Measurements from ENCODE around the gene S100A12.

S100A12 gene

GRCh38 chr1:153360190-153360589, 15.2 kb downstream of the S100A12 start:
- Histone ChIP-seq H3K4me3 (no peak overlapping the region), H3K27ac (no peak overlapping the region)
- no peak for TF ChIP-seq CTCF (IDR thresholded peaks at IDR 0.05)
- DNase-seq (ENCODE audit: low spot score) = peak; percentile 52

- DNase-seq (ENCODE audit: low spot score) = peak; percentile 52
- TF ChIP-seq CTCF (IDR thresholded peaks at IDR 0.05) = no peak
- Histone ChIP-seq H3K4me3 (peak overlapping the region; percentile 45), H3K27ac (no peak overlapping the region)
Measured at GRCh38 chr1:153359241-153359640, 16.2 kb downstream of the S100A12 start.

- Histone ChIP-seq H3K27ac (peak overlapping the region in 1 of 2 donors; percentile 34), H3K4me3 (peak overlapping the region; percentile 45)
- no peak for TF ChIP-seq CTCF (IDR thresholded peaks at IDR 0.05)
- peak; percentile 54 for DNase-seq (ENCODE audit: low spot score)
Measured at GRCh38 chr1:153358691-153358975, 16.8 kb downstream of the S100A12 start.

GRCh38 chr1:153357853-153358690, 17.3 kb downstream of the S100A12 start, which contains the start of gene S100A9:
S100A9 (plus strand) TSS chr1:153357854; CDS start chr1:153358284, 430 bp downstream.
- Histone ChIP-seq H3K4me3 (peak within 1 kb of the TSS; percentile 45), H3K27ac (peak within 1 kb of the TSS in 1 of 2 donors; percentile 45)
- DNase-seq (ENCODE audit: low spot score) = peak; percentile 50
- no peak for TF ChIP-seq CTCF (IDR thresholded peaks at IDR 0.05)

- no peak for TF ChIP-seq CTCF (IDR thresholded peaks at IDR 0.05)
Measured at GRCh38 chr1:153357076-153357852, 18.2 kb downstream of the S100A12 start.

GRCh38 chr1:153356392-153357075, 18.9 kb downstream of the S100A12 start:
- no peak for TF ChIP-seq CTCF (IDR thresholded peaks at IDR 0.05)
- no peak overlapping the region for H3K27ac ChIP-seq
- H3K4me3 ChIP-seq = no peak overlapping the region
- DNase-seq (ENCODE audit: low spot score) = peak; percentile 54

More at GRCh38 chr1:153357076-153357852, 18.2 kb downstream of the S100A12 start:
- Histone ChIP-seq H3K27ac (peak overlapping the region in 1 of 2 donors; percentile 45), H3K4me3 (peak overlapping the region; percentile 45)
- peak; percentile 75 for DNase-seq (ENCODE audit: low spot score)
